ENCODE measurements around the gene ALDH16A1.

Gene ALDH16A1

GRCh38 chr19:49453013-49453756 is at the start of gene ALDH16A1:
Gene ALDH16A1 (plus strand): TSS chr19:49453225. CDS start chr19:49453332, 107 bp downstream.
- DNase-seq: peak; percentile 99

- DNase-seq: no peak
These were observed 49.4 kb upstream of the ALDH16A1 start for GRCh38 chr19:49403404-49404187.

GRCh38 chr19:49407079-49407478 is 45.9 kb upstream of the ALDH16A1 start:
- no peak for DNase-seq

GRCh38 chr19:49407482-49408015 is 45.5 kb upstream of the ALDH16A1 start:
- no peak for DNase-seq

- peak; percentile 47 for DNase-seq
These were observed 44.1 kb upstream of the ALDH16A1 start for GRCh38 chr19:49408816-49409440.

DNA sequence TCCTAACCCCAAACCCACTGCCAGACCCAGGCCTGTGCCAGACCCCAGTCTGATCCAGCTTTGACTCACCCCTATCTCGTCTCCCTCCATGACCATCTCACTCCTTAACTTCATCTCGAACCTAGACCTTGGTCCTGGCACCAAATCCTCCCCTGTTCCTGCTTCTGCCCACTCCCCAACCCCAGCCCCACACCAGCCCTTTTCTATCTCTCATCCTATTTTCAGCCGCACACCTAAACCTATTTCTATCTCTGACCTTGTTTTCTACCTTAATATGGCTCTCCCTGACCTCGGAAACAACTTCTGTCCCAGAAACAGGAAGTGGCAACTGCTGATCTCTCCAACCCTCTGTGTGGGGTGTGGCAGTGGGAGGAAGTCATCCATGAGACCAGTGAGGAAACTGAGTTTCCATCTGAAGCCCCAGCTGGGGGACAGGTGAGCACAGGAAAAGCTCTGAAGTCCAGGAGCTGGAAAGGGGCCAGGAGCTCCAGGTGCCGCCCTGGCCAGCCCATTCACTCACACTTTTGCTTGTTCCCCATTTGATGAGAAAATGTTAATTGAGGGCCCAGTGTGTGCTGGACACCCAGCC is 43.5 kb upstream of the ALDH16A1 start:
- DNase-seq: peak; percentile 85

- no peak for DNase-seq
These were observed 41.2 kb upstream of the ALDH16A1 start for GRCh38 chr19:49411681-49412326.

DNA sequence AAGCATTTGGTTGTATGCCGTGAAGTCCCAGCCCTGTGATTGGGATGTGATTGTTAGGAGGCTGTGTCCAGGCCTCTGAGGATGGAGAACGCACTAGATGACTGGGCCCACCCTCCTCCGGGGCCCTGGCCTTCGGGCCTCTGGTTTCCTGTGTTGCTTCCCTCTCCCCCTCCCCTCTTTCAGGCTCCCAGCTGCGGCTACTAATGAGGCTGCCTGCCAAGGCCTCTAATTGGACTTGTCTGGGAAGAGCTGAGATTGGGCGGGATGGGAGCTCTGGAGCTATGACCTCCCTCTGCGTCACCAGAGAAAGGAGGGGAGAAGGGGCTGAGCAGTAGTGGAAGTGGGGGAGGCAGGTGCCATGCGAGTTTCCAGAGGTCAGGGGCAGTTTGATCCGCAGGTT is 39.7 kb upstream of the ALDH16A1 start:
- DNase-seq: no peak

DNA sequence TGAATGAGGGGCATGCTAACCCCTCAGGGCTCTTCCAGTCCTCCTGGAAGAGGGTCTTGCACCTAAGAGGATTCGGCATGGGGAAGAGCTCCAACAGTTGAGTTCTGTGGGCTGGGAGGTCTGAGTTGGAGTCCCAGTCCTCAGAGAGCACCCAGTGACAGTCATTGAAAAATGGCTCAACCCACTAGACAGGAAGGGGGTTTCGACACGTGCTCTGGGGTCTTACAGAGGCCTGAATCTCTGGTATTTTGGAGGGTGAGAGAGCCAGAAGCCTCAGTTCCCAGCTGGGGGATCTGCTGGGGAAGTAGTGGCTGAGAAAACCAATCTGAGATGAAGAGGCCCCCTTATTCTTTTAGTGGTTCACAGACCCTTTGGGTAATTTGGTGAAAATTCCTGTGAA is 38.8 kb upstream of the ALDH16A1 start:
- no peak for DNase-seq

DNA sequence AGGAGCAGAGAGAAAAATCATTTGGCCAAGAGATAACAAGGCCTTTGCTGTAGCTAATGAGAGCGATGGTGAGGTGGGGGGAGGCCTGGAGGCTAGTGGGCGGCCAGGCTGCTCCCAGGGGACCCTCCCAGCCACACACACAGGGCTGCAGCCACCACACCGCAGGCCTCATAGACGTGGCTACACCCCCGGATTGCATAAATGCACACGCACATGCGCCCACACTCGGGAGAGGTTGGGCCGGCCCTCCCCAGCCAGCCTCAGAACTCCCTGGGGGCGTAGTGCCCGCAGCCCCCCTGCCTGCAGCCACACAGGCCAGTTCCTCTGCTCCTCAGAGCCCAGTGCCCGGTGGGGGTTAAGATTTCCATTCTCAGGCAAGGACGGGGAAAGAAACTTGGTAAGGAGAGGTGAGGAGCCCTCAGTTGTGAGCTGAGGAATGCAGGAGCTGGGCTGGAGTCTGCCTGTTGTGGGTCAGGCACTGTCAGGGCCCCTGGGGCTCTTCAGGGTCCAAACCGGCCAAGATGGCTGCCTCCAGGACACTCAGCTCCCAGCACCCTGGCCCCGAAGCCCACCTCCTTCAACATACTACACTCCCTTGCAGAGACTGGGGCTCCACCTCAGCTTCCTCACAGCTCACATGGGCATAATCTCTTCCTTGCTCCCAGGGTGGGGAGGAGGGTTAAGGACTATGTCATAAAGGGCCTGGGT is 37.8 kb upstream of the ALDH16A1 start:
- DNase-seq: peak; percentile 73

- no peak for DNase-seq
These were observed 37.2 kb upstream of the ALDH16A1 start for GRCh38 chr19:49415810-49416200.

DNA sequence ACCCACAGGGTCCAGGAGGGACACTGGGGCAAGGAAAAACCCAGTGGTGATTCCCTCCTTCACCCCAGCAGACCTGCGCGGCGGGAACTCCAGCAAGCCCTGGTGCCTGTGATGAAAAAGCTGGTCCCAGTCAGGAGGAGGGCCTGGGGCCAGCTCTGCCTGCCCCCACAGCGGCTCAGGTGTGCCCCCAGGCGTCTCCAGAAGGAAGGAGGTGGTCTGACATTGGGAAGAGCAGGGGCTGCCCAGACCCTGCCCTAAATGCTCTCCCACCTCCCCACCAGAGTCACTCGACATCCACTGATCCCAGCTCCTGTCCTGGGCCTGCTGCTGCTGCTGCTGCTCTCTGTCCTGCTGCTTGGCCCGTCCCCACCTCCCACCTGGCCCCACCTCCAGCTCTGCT is 35.9 kb upstream of the ALDH16A1 start:
- no peak for DNase-seq

DNA sequence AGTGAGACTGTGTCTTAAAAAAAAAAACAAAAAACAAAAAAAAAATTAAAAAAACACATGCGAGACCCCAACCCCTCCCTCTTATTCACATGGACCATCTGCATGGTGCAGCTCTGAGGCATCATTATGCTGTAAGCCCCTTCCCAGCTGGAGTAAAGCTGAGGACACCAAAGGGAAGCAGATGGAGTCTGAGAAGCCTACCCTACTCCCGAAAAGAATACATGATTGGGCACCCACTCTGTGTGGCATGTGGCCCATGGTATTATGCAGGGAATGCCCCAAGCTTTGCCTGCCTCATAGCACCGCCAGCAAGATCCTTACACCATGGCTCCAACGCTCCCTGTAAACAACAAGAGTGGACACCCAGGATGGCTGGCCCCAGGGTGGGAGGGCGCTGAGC is 34.5 kb upstream of the ALDH16A1 start:
- DNase-seq: no peak

- no peak for DNase-seq
These were observed 33.9 kb upstream of the ALDH16A1 start for GRCh38 chr19:49419173-49419572.

DNA sequence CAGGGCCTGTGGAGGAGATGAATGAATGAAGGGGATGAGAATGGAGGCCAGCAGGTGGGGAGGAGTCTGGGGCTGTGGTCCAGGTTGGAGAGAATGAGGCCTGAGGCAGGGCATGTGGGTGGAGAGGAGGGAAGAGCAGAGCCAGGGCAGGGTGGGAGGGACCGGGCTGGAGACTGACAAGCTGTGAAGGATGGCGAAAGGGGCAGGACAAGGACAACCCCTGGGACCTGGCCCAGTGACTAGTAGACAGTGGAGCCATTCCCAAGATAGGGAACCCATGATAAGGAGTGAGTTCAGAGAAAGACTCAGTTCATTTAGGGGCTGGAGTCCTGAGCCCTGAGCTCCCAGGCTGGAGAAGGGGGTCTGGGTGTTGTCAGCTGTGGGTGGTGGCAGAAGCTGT is 32.8 kb upstream of the ALDH16A1 start:
- no peak for DNase-seq

DNA sequence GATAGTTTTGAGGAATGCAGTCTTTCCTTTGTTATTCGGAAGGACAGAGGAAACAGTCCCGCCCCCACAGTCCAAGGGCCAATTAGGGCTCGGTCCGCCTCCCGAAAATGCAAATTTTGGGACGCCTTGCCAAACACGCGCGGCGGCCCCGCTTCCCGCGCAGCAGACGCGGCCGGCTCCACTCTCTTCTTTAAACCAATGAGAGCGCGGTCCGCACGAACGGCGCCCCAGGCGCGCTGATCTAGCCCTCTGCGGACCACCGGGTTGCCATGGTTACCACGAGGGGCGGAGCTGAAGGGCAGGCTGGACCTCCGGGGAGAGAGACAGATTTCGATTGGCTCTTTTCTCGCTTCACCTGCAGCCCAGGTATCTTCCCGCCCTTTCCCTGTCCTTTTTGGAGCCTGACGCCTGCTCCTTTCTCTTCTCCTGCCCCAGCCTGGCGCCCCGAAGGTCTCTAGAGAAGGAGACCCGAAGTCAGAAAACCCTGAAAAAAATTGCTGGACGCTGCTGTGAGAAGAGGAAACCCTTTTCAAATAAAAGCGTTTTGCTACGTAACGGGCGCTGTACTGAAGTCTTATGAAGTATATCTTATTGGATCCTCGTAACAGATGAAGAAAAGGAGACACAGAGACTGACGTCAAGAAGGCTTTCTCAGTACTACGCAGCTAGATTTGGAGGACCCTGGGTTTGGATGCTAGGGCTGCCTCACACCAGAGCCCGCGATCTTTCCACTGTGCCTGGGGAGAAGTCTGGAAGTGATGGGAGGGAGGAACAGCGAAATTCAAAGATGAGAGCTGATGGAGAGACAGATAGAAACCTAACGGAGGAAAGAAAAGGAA is 31.8 kb upstream of the ALDH16A1 start:
- peak; percentile 59 for DNase-seq

GRCh38 chr19:49421878-49422202 is 31.2 kb upstream of the ALDH16A1 start:
- no peak for DNase-seq

GRCh38 chr19:49422407-49423070 is 30.5 kb upstream of the ALDH16A1 start:
- no peak for DNase-seq

- no peak for DNase-seq
These were observed 29.7 kb upstream of the ALDH16A1 start, which contains the start of gene PTH2 for GRCh38 chr19:49423071-49423984. Gene PTH2 (minus strand): TSS chr19:49423441. CDS start chr19:49423339, 102 bp downstream.

DNA sequence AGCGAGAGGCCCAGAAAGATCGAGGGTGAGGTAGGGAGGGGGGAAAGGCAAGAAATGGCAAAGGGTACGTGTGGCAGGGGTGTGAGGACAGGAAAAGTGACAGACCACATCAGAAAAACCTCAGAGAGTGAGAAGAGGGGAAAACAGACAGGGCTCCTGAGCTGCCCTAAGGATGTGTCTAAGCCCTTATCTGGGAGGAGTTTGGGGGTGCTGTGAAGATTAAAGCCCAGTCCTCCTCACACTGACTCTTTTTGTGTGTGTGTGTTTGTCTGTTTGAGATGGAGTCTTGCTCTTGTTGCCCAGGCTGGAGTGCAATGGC is 29.1 kb upstream of the ALDH16A1 start:
- no peak for DNase-seq

Data from MV-4-11 (cell line).